Measurements from ENCODE around the gene APPL2. TPM values are rescaled to one million over a fixed set of nuclear protein-coding genes. Genes with fewer than 3 reads are reported as not detected.
"Not testable (repeated sequence)": the region's sequence is repeated elsewhere in the genome, so short reads cannot be mapped to it uniquely, and the experiment has no call there.

The APPL2 gene
- total and polyA plus RNA-seq, 2 of the 13 experiments (the other 11 are each of a cell fraction or from before 2014, with no cell fraction given), result 9.9 to 11.1 TPM

DNA sequence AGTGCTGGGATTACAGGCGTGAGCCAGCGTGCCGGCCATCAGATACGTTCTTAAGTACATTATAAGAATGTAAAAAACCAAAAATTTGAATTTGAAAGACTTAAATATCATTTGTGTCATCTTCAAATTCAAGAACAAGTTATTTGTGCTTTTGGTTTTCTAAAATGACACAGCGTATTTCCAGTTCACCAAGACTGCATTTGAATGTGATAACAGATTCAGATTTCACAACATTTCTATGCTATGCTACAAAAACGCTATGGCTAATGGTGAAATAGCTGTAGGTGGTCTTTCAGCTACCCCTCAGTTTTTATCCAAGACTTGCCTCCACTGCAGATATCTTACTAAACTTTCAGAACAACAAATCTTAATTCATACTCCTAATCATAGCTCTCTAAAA lies 46.7 kb downstream of the APPL2 start:
- H3K36me3 ChIP-seq (replicated peaks in 1 of 2; ENCODE audit: control insufficient read depth in 1 of 2, insufficient read depth in 2 of 2, low read length in 2 of 2), result peaks cover 12 to 30% of the 10 kb centered on the region in 2 experiments; a peak in 3 of 5 replicates
- ATAC-seq, result no peak
- FAIRE-seq, result no peak
- BruUV-seq (replicated peaks), result no TSS peak
- intact Hi-C loops (cut with micrococcal nuclease; ENCODE audit: unreplicated experiment), result no loop called here
- no peak for TF ChIP-seq ZNF589 (CRISPR knock-in tag; conservative IDR thresholded peaks at IDR 0.05)
- no peak for TF ChIP-seq TAF15 (IDR thresholded peaks at IDR 0.05; ENCODE audit: low read depth, low read length, poor library complexity, severe bottlenecking)
- TF ChIP-seq, protein P1, sequence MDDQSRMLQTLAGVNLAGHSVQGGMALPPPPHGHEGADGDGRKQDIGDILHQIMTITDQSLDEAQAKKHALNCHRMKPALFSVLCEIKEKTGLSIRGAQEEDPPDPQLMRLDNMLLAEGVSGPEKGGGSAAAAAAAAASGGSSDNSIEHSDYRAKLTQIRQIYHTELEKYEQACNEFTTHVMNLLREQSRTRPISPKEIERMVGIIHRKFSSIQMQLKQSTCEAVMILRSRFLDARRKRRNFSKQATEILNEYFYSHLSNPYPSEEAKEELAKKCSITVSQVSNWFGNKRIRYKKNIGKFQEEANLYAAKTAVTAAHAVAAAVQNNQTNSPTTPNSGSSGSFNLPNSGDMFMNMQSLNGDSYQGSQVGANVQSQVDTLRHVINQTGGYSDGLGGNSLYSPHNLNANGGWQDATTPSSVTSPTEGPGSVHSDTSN (CRISPR knock-in tag; IDR thresholded peaks at IDR 0.05; ENCODE audit: borderline replicate concordance), result no peak
- TF ChIP-seq, protein P2, sequence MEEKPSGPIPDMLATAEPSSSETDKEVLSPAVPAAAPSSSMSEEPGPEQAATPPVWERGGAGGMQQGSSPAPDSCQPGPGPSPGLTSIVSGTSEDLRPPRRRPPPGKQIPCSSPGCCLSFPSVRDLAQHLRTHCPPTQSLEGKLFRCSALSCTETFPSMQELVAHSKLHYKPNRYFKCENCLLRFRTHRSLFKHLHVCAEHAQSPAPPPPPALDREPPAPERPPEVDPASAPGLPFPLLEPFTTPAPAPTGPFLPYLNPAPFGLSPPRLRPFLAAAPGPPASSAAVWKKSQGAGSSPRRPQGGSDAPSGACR (CRISPR knock-in tag; IDR thresholded peaks at IDR 0.05), result no peak
- no peak overlapping the region for H3K4me2 ChIP-seq (ENCODE audit: low read depth, low read length)
- no peaks in the 10 kb centered on the region for H3K79me2 ChIP-seq (ENCODE audit: insufficient read depth, low read length)
- no peaks in the 10 kb centered on the region for H3K27me3 ChIP-seq (ENCODE audit: control insufficient read depth in 1 of 2, insufficient read depth in 2 of 2, low read length in 2 of 2)
- no peak for DNase-seq (ENCODE audit: low spot score)
- CTCF ChIA-PET (ENCODE audit: low intra/inter-chr PET ratio, low total read pairs), result no interaction called here
- H3K27ac ChIP-seq (ENCODE audit: extremely low read length, insufficient read depth, low read length), result no peak overlapping the region
- WGBS (ENCODE audit: low lambda C conversion rate), result 82% methylated on average over 6 of the region's 6 CpGs
- H3K4me3 ChIP-seq (replicated peaks in 1 of 3; ENCODE audit: insufficient read depth in 1 of 3, low read depth in 2 of 3, low read length in 3 of 3), result no peak overlapping the region
- no peak overlapping the region for H3K9ac ChIP-seq (ENCODE audit: insufficient read depth, low read depth, low read length)
- 0 out of 2 replicates have a peak, but pooled peaks cover 6% of the 10 kb centered on the region for H3K4me1 ChIP-seq (ENCODE audit: insufficient read depth, low read length)
- POLR2A ChIA-PET, result no interaction called here
- no peaks in the 10 kb centered on the region for H3K9me3 ChIP-seq (ENCODE audit: low read length)
- no peaks in the 10 kb centered on the region for H4K20me1 ChIP-seq (ENCODE audit: insufficient read depth, low read length)
- in situ Hi-C loops (cut with HindIII; ENCODE audit: extremely low pct_ligation_motif_present, low pct_unique_long_range_greater_than_20kb), result no loop called here
- H2AFZ ChIP-seq (ENCODE audit: low read length), result no peak overlapping the region

DNA sequence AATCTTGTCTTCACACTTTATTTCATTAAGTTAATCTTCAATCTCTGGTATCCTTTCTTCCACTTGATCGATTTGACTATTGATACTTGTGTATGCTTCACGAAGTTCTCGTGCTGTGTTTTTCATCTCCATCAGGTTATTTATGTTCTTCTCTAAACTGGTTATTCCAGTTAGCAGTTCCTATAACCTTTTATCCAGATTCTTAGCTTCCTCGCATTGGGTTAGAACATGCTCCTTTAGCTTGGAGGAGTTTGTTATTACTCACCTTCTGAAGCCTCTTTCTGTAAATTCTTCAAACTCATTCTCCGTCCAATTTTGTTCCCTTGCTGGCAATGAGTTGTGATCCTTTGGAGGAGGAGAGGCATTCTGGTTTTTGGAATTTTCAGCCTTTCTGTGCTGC lies 52.0 kb downstream of the APPL2 start:
- H3K27ac ChIP-seq (ENCODE audit: extremely low read length, insufficient read depth, low read length); H3K4me3 ChIP-seq (replicated peaks in 1 of 3; ENCODE audit: insufficient read depth in 1 of 3, low read depth in 2 of 3, low read length in 3 of 3); CTCF ChIA-PET (ENCODE audit: low intra/inter-chr PET ratio, low total read pairs); H3K9me3 ChIP-seq (ENCODE audit: low read length); intact Hi-C loops (cut with micrococcal nuclease; ENCODE audit: unreplicated experiment); H3K27me3 ChIP-seq (ENCODE audit: control insufficient read depth in 1 of 2, insufficient read depth in 2 of 2, low read length in 2 of 2); H3K4me1 ChIP-seq (ENCODE audit: insufficient read depth, low read length); ATAC-seq; H3K79me2 ChIP-seq (ENCODE audit: insufficient read depth, low read length); in situ Hi-C loops (cut with HindIII; ENCODE audit: extremely low pct_ligation_motif_present, low pct_unique_long_range_greater_than_20kb); H3K9ac ChIP-seq (ENCODE audit: insufficient read depth, low read depth, low read length); H3K4me2 ChIP-seq (ENCODE audit: low read depth, low read length); H4K20me1 ChIP-seq (ENCODE audit: insufficient read depth, low read length); BruUV-seq (replicated peaks); DNase-seq (ENCODE audit: low spot score); FAIRE-seq; POLR2A ChIA-PET; H2AFZ ChIP-seq (ENCODE audit: low read length): not testable (repeated sequence)
- WGBS (ENCODE audit: low lambda C conversion rate), result 95% methylated on average over 5 of the region's 5 CpGs
- peaks cover 1 to 10% of the 10 kb centered on the region in 2 experiments; a peak in 3 of 5 replicates for H3K36me3 ChIP-seq (replicated peaks in 1 of 2; ENCODE audit: control insufficient read depth in 1 of 2, insufficient read depth in 2 of 2, low read length in 2 of 2)

DNA sequence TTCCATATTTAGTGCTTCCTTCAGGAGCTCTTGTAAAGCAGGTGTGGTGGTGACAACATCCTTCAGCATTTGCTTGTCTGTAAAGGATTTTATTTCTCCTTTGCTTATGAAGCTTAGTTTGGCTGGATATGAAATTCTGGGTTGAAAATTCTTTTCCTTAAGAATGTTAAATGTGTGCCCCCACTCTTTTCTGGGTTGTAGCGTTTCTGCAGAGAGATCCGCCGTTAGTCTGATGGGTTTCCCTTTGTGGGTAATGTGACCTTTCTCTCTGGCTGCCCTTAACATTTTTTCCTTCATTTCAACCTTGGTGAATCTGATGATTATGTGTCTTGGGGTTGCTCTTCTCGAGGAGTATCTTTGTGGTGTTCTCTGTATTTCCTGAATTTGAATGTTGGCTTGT lies 52.6 kb downstream of the APPL2 start:
- H3K27me3 ChIP-seq (ENCODE audit: control insufficient read depth in 1 of 2, insufficient read depth in 2 of 2, low read length in 2 of 2); H3K9ac ChIP-seq (ENCODE audit: insufficient read depth, low read depth, low read length); H3K4me2 ChIP-seq (ENCODE audit: low read depth, low read length); H3K4me1 ChIP-seq (ENCODE audit: insufficient read depth, low read length); H3K4me3 ChIP-seq (replicated peaks in 1 of 3; ENCODE audit: insufficient read depth in 1 of 3, low read depth in 2 of 3, low read length in 3 of 3); CTCF ChIA-PET (ENCODE audit: low intra/inter-chr PET ratio, low total read pairs); H3K27ac ChIP-seq (ENCODE audit: extremely low read length, insufficient read depth, low read length); intact Hi-C loops (cut with micrococcal nuclease; ENCODE audit: unreplicated experiment); POLR2A ChIA-PET; H3K9me3 ChIP-seq (ENCODE audit: low read length); FAIRE-seq; BruUV-seq (replicated peaks); in situ Hi-C loops (cut with HindIII; ENCODE audit: extremely low pct_ligation_motif_present, low pct_unique_long_range_greater_than_20kb); H4K20me1 ChIP-seq (ENCODE audit: insufficient read depth, low read length); ATAC-seq; DNase-seq (ENCODE audit: low spot score); H2AFZ ChIP-seq (ENCODE audit: low read length); H3K79me2 ChIP-seq (ENCODE audit: insufficient read depth, low read length): not testable (repeated sequence)
- whole genome bisulfite sequencing (ENCODE audit: low lambda C conversion rate), result 97% methylated on average over 4 of the region's 4 CpGs
- H3K36me3 ChIP-seq (replicated peaks in 1 of 2; ENCODE audit: control insufficient read depth in 1 of 2, insufficient read depth in 2 of 2, low read length in 2 of 2), result peaks cover 1 to 10% of the 10 kb centered on the region in 2 experiments; a peak in 3 of 5 replicates
